OCI-LY7 (cell line): ENCODE results near the gene CDR2. TPM values are rescaled to one million over a fixed set of nuclear protein-coding genes. Genes with fewer than 3 reads are reported as not detected.

Experiments
- BruUV-seq: library from RNA; stranded (reverse); fragments of 400-500 nt; replicated peaks from 2 replicates; lab custom pipeline; 2021; lab: Mats Ljungman, UMichigan
- CTCF ChIA-PET: fragments of 300-600 bp; sonication (Branson Sonifier 250); formaldehyde crosslinking; loops from one replicate; lab custom pipeline; 2022; ENCODE audit warnings: antibody characterized with exemption; ENCODE audit not compliant: unreplicated experiment; lab: Charles Lee
- POLR2A ChIA-PET: fragments of 300-600 bp; sonication (Branson Sonifier 250); formaldehyde crosslinking; loops from one replicate; lab custom pipeline; 2022; ENCODE audit warnings: antibody characterized with exemption; lab: Charles Lee
- DNase-seq: peaks from one replicate; pipeline ENCODE4 v3.0.0-alpha.2; 2015; ENCODE audit warnings: low spot score
- H2AFZ ChIP-seq: fragments of 200-600 bp; sonication (generic), shearing (Covaris generic); 2 replicates; pipeline ENCODE4 v1.6.1; 2014; ENCODE audit warnings: mild to moderate bottlenecking, antibody characterized with exemption, low read length, moderate library complexity
- H3K27ac ChIP-seq: fragments of 200-600 bp; sonication (generic); 2 replicates; pipeline ENCODE4 v1.5.1; 2014; ENCODE audit warnings: mixed run types, low read depth, mild to moderate bottlenecking, moderate library complexity, low read length, inconsistent platforms; ENCODE audit not compliant: poor library complexity, severe bottlenecking
- H3K36me3 ChIP-seq: fragments of 200-600 bp; sonication (generic); 2 replicates; pipeline ENCODE4 v1.6.1; 2014; ENCODE audit warnings: mild to moderate bottlenecking, antibody characterized with exemption, low read length, moderate library complexity, mixed read lengths; ENCODE audit not compliant: insufficient read depth
- H3K4me1 ChIP-seq: fragments of 200-600 bp; sonication (generic); 2 replicates; pipeline ENCODE4 v1.5.1; 2014; ENCODE audit warnings: mild to moderate bottlenecking, low read length; ENCODE audit not compliant: insufficient read depth, poor library complexity, severe bottlenecking
- H3K4me2 ChIP-seq: fragments of 200-600 bp; sonication (generic); 2 replicates; pipeline ENCODE4 v1.6.1; 2014; ENCODE audit warnings: mild to moderate bottlenecking, low read length
- H3K4me3 ChIP-seq: fragments of 200-600 bp; sonication (generic); 2 replicates; pipeline ENCODE4 v1.5.1; 2014; ENCODE audit warnings: mild to moderate bottlenecking, low read depth, low read length; ENCODE audit not compliant: poor library complexity, severe bottlenecking
- H3K79me2 ChIP-seq: fragments of 200-600 bp; sonication (generic); 2 replicates; pipeline ENCODE4 v1.6.1; 2016; ENCODE audit warnings: low read depth, mild to moderate bottlenecking, low read length, moderate library complexity, mixed read lengths; ENCODE audit not compliant: insufficient read depth
- H3K9me2 ChIP-seq: fragments of 200-600 bp; sonication (generic); 2 replicates; pipeline ENCODE4 v1.6.1; 2016; ENCODE audit warnings: mild to moderate bottlenecking, low read length, mixed read lengths; ENCODE audit not compliant: insufficient read depth
- H3K9me3 ChIP-seq: fragments of 200-600 bp; sonication (generic); 2 replicates; pipeline ENCODE4 v1.6.1; 2014; ENCODE audit warnings: mild to moderate bottlenecking, mixed run types, low read length, mixed read lengths
- H4K20me1 ChIP-seq: fragments of 200-600 bp; sonication (generic); 2 replicates; pipeline ENCODE4 v1.6.1; 2014; ENCODE audit warnings: mild to moderate bottlenecking, antibody characterized with exemption, low read length, moderate library complexity, mixed read lengths; ENCODE audit not compliant: insufficient read depth
- EZH2phosphoT487 ChIP-seq: fragments of 200-600 bp; sonication (generic); IDR thresholded peaks from 2 replicates; pipeline ENCODE4 v1.6.1; 2018; ENCODE audit warnings: low read depth, borderline replicate concordance, mild to moderate bottlenecking, mixed run types, antibody characterized with exemption, low read length, moderate library complexity, mixed read lengths
- intact Hi-C: fragments of 100-400 bp; cut with micrococcal nuclease; formaldehyde crosslinking; loops from one replicate; pipeline ENCODE4 v1.10.0; 2022; ENCODE audit not compliant: unreplicated experiment
- total RNA-seq, 2 experiments: library from RNA; depleted of rRNA in 1 of 2; stranded (reverse); fragments of >200 nt in 1 of 2; shearing (Covaris generic) in 1 of 2; gene quantifications; 2 replicates each; pipeline ENCODE4 v1.2.3, GENCODE V29; 2014 to 2022
- TF ChIP-seq, protein P1 (sequence below): fragments of 200-600 bp; sonication (generic); conservative IDR thresholded peaks from 2 replicates; pipeline ENCODE4 v1.5.1; 2014; ENCODE audit warnings: mild to moderate bottlenecking, antibody characterized with exemption, low read length, moderate library complexity, mixed read lengths

Gene CDR2
- total RNA-seq, 2 experiments from 2014 or later, result 33.0 to 38.3 TPM

DNA sequence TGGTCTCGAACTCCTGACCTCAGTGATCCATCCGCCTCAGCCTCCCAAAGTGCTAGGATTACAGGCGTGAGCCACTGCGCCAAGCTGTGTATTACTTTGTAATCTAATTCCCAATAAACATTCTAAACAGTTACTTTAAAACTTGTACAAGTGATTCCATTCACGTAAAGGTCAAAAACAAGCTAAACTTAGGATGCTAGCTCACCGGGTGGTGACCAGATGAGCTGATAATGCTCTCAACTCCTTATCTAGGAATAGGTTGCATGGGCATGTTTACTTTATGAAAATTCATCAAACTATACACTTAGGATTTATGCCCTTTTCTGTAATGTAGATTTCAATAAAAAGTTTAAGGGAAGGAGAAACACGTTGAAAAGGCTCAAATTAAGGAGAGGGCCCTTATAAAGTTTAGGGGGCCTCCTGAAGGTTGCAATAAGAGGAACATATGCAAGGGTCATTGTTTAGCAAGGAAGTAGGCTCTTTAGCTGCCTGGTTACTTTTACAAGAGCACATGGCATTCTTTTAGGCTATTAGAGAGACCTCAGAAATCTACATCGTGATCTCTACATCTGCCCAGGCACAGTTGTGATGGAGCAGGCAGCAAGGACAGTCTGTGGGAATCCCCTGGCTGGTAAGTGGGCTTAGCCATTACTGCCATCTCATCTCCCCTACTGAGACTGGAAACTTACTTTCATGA is 13.3 kb downstream of the CDR2 start:
- Histone ChIP-seq H3K36me3 (peaks cover 86% of the 10 kb centered on the region), H3K9me2 (no peaks in the 10 kb centered on the region), H3K4me1 (peaks cover 19% of the 10 kb centered on the region), H4K20me1 (no peaks in the 10 kb centered on the region), H2AFZ (no peak overlapping the region), H3K4me2 (no peak overlapping the region), H3K9me3 (no peaks in the 10 kb centered on the region), H3K27ac (no peak overlapping the region), H3K79me2 (peaks cover 33% of the 10 kb centered on the region), H3K4me3 (no peak overlapping the region)
- TF ChIP-seq EZH2phosphoT487, result no peak
- TF ChIP-seq, protein P1, sequence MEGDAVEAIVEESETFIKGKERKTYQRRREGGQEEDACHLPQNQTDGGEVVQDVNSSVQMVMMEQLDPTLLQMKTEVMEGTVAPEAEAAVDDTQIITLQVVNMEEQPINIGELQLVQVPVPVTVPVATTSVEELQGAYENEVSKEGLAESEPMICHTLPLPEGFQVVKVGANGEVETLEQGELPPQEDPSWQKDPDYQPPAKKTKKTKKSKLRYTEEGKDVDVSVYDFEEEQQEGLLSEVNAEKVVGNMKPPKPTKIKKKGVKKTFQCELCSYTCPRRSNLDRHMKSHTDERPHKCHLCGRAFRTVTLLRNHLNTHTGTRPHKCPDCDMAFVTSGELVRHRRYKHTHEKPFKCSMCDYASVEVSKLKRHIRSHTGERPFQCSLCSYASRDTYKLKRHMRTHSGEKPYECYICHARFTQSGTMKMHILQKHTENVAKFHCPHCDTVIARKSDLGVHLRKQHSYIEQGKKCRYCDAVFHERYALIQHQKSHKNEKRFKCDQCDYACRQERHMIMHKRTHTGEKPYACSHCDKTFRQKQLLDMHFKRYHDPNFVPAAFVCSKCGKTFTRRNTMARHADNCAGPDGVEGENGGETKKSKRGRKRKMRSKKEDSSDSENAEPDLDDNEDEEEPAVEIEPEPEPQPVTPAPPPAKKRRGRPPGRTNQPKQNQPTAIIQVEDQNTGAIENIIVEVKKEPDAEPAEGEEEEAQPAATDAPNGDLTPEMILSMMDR, result no peak
- ChIA-PET CTCF (no interaction called here), POLR2A (interaction anchor here (1.2 kb wide), 1 partner anchor 15 kb away, joined by 3 read pairs; no protein-coding TSS in a partner anchor)
- DNase-seq, result no peak
- intact Hi-C loops, result no loop called here
- no TSS peak for BruUV-seq

DNA sequence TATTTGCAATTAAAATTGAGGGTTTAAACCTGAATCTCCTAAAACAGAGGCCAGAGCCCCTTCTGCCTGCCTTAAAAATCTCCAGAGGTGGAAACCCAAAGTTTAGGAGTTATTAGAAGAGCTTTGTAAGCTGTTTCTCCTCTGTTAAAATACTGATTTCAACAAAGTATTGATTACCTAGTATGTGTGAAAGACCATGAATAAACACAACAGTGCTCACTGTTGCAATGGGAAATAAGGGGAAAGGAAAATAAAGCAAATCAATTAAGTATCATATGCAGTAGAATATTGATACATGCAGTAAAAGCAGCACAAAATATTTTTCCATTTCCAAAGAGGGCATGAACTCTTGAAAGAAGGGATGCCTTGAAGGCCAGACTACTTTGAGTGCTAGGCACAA is 14.7 kb downstream of the CDR2 start:
- Histone ChIP-seq H2AFZ (no peak overlapping the region), H3K4me1 (peaks cover 19% of the 10 kb centered on the region), H3K4me2 (no peak overlapping the region), H3K9me3 (no peaks in the 10 kb centered on the region), H3K4me3 (no peak overlapping the region), H3K9me2 (no peaks in the 10 kb centered on the region), H3K79me2 (peaks cover 32% of the 10 kb centered on the region; the same call in 1 of the 2 replicates), H3K36me3 (peaks cover 86% of the 10 kb centered on the region), H4K20me1 (no peaks in the 10 kb centered on the region), H3K27ac (no peak overlapping the region)
- ChIA-PET POLR2A (interaction anchor here (0.7 kb wide), 1 partner anchor 39 kb away, joined by 3 read pairs; no protein-coding TSS in a partner anchor), CTCF (no interaction called here)
- intact Hi-C loops, result no loop called here
- no TSS peak for BruUV-seq
- no peak for DNase-seq
- no peak for TF ChIP-seq EZH2phosphoT487
- TF ChIP-seq, protein P1, result no peak

DNA sequence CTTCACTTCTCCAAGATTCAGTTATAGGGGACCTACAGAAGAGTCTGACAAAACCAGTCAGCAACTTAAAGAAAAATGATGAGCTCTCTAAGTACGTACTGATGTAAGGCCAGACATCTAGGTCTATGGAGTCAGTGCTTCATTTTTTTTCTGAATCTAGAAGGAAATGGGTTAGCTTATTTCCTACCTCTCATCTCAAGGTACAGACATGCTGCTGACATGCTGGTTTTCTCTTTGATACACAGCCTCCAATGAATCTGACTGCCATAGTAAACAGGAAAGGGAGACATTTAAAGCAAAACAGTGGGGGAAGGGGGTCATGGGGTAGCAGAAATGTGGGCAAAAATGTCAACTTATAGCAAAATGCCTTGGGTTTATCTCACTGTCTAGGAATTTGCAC is 16.4 kb downstream of the CDR2 start:
- Histone ChIP-seq H3K9me2 (no peaks in the 10 kb centered on the region), H3K36me3 (peaks cover 84% of the 10 kb centered on the region), H3K27ac (peak overlapping the region; percentile 59), H3K9me3 (no peaks in the 10 kb centered on the region), H3K4me3 (peak overlapping the region; percentile 7), H3K79me2 (peaks cover 39% of the 10 kb centered on the region; the same call in 1 of the 2 replicates), H2AFZ (no peak overlapping the region), H3K4me1 (peaks cover 19% of the 10 kb centered on the region), H4K20me1 (no peaks in the 10 kb centered on the region), H3K4me2 (peak overlapping the region; percentile 44)
- BruUV-seq, result no TSS peak
- POLR2A ChIA-PET, result interaction anchor here (0.6 to 1.5 kb wide), 6 partner anchors 10 to 55 kb away, joined by 3 to 8 read pairs (median 6); no protein-coding TSS in a partner anchor
- intact Hi-C loops, result no loop called here
- CTCF ChIA-PET, result no interaction called here
- TF ChIP-seq, protein P1, result no peak
- TF ChIP-seq EZH2phosphoT487, result no peak
- peak; percentile 33 for DNase-seq
